ENCODE measurements around the gene TUBGCP6.

- TF ChIP-seq POLR2A (IDR thresholded peaks at IDR 0.05) (no peak), CTCF (IDR thresholded peaks at IDR 0.05) (no peak)
Measured at GRCh38 chr22:50281384-50281760, 36.5 kb upstream of the TUBGCP6 start.

Measured in thyroid gland (tissue), 4 donors.